ENCODE data around the gene SPRED2.

The SPRED2 gene

GRCh38 chr2:65263262-65263661 lies 169.1 kb downstream of the SPRED2 start:
- H3K4me3 ChIP-seq (ENCODE audit: low read length in 2 of 2) = no peak overlapping the region
- no peak overlapping the region for H3K9ac ChIP-seq (ENCODE audit: low read depth in 1 of 2, low read length in 2 of 2)
- H3K4me1 ChIP-seq (ENCODE audit: control insufficient read depth in 2 of 2, insufficient read depth in 2 of 2, low read length in 2 of 2) = no peaks in the 10 kb centered on the region
- peaks cover 39 to 60% of the 10 kb centered on the region in 2 donors for H3K36me3 ChIP-seq (ENCODE audit: control insufficient read depth in 2 of 2, insufficient read depth in 2 of 2, low read length in 2 of 2)
- H3K27ac ChIP-seq (ENCODE audit: low read depth in 2 of 2, low read length in 2 of 2) = no peak overlapping the region
- no peaks in the 10 kb centered on the region for H3K9me3 ChIP-seq (ENCODE audit: control insufficient read depth in 2 of 2, low read length in 2 of 2)
- no peaks in the 10 kb centered on the region for H3K27me3 ChIP-seq (ENCODE audit: control insufficient read depth in 2 of 2, insufficient read depth in 2 of 2, low read length in 2 of 2)

- Histone ChIP-seq H3K27ac (ENCODE audit: low read depth in 2 of 2, low read length in 2 of 2) (no peak overlapping the region), H3K36me3 (ENCODE audit: control insufficient read depth in 2 of 2, insufficient read depth in 2 of 2, low read length in 2 of 2) (peaks cover 29 to 54% of the 10 kb centered on the region in 2 donors), H3K9me3 (ENCODE audit: control insufficient read depth in 2 of 2, low read length in 2 of 2) (no peaks in the 10 kb centered on the region)
Observed at GRCh38 chr2:65261676-65262075, 170.7 kb downstream of the SPRED2 start.

More at GRCh38 chr2:65261676-65262075, 170.7 kb downstream of the SPRED2 start:
- Histone ChIP-seq H3K27me3 (ENCODE audit: control insufficient read depth in 2 of 2, insufficient read depth in 2 of 2, low read length in 2 of 2) (no peaks in the 10 kb centered on the region), H3K4me1 (ENCODE audit: control insufficient read depth in 2 of 2, insufficient read depth in 2 of 2, low read length in 2 of 2) (no peaks in the 10 kb centered on the region), H3K9ac (ENCODE audit: low read depth in 1 of 2, low read length in 2 of 2) (no peak overlapping the region), H3K4me3 (ENCODE audit: low read length in 2 of 2) (no peak overlapping the region)
